IMR-90 (cell line): Measurements from ENCODE around the gene TAS2R10.

Experiments used
- CEBPB ChIP-seq: IDR thresholded peaks from 2 replicates; pipeline ENCODE4 v1.6.1; 2012; ENCODE audit warnings: low read depth, low read length, improper control_type of control experiment
- CTCF ChIP-seq: conservative IDR thresholded peaks from 2 replicates; pipeline ENCODE4 v1.5.1; 2012; ENCODE audit warnings: mild to moderate bottlenecking, low read depth, low read length, improper control_type of control experiment
- FOS ChIP-seq: fragments of 150-350 bp; IDR thresholded peaks from 2 replicates; pipeline ENCODE4 v1.6.1; 2016; ENCODE audit warnings: low read depth, low read length
- POLR2A ChIP-seq: IDR thresholded peaks from 2 replicates; pipeline ENCODE4 v1.6.1; 2012; ENCODE audit warnings: mild to moderate bottlenecking, low read depth, low read length
- RAD21 ChIP-seq: IDR thresholded peaks from 2 replicates; pipeline ENCODE4 v1.6.1; 2012; ENCODE audit warnings: low read length, improper control_type of control experiment
- USF2 ChIP-seq: fragments of 150-350 bp; IDR thresholded peaks from 2 replicates; pipeline ENCODE4 v1.6.1; 2017; ENCODE audit warnings: mild to moderate bottlenecking, antibody characterized with exemption, low read length, low read depth

GRCh38 chr12:10842862-10843261, 16.7 kb upstream of the TAS2R10 start:
- no peak for TF ChIP-seq POLR2A
- no peak for TF ChIP-seq USF2
- TF ChIP-seq CTCF: no peak
- TF ChIP-seq FOS: no peak
- TF ChIP-seq RAD21: no peak
- no peak for TF ChIP-seq CEBPB
